T follicular helper cell (primary cell): Measurements from ENCODE around the gene MYLK.

Source experiments
- DNase-seq: peaks from one replicate; pipeline ENCODE4 v3.0.0-alpha.2; 2020; ENCODE audit warnings: low read depth

MYLK gene

DNA sequence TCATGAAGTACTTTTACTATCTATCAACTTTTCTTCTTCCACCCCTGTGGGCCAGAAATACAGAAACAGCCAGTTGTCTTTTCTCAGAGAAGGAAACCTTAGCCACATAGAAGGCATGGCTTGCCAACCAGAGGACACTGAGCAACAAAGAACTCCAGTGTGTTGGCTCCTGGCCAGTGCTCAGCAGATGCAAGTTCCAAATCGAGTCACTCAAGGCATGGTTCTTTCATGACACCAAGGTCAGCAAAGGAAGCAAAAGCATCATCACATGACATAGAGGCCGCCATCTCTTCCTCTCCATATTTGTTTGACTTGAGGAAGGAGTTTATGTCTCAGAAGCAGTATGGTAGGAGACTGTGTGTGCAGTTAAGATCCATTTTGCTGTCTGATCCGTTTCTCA is 92.2 kb downstream of the MYLK start:
- no peak for DNase-seq

DNA sequence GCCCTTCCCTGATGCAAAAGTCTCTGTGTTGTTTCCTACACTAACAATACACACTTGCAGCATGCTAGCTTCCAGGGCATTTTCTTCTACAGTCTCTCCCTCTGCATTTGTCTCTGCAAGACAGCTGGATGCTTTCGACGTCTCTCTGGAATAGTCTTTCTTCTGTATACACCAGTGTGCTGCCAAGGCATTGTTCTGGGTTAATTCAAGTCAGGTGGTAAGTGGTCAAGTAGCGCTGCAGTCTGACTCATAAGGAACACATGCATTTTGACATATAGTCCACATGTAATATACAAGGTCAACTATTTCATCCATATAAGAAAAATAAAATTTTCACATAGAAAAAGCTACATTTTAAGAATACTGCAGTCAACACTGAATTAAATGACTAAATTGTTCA is 92.7 kb downstream of the MYLK start:
- DNase-seq = no peak

DNA sequence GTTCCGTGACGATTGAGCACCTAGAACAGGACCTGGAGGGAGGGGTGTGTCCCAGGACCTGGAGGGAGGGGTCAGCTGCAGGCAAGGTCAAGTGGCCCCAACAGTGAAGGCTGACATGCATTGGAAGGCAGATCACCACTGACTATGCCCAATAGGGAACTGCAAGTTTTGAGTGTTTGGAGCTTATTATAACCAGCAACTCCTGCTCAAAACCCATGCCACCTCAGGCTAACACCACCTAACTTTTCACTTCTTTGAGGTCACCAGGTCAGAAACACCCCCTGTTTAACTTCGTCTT is 93.1 kb downstream of the MYLK start:
- no peak for DNase-seq

- DNase-seq = no peak
Measured at GRCh38 chr3:123790254-123791072, 93.7 kb downstream of the MYLK start.

GRCh38 chr3:123789760-123790159 is 94.4 kb downstream of the MYLK start:
- no peak for DNase-seq

DNA sequence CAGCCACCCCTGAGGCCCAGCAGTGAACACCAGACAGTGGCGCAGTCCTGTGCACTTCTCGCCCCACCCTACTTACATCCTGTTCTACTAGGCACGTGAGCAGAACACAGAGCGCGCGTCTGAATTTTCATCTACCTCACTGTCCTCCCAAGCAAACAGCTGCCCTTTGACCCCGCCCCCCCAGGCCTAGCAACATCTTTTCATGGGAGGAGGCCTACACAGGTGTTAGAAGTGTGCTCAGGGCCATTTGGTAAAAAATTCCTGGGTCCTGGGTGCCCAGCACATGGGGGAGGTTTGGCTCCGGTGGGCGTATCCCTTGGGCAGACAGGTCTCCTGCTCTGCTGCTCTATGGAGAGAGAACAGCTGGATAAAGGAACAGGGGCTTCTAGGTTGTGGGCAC is 95.0 kb downstream of the MYLK start:
- no peak for DNase-seq

GRCh38 chr3:123788710-123789109 is 95.4 kb downstream of the MYLK start:
- DNase-seq = no peak

DNA sequence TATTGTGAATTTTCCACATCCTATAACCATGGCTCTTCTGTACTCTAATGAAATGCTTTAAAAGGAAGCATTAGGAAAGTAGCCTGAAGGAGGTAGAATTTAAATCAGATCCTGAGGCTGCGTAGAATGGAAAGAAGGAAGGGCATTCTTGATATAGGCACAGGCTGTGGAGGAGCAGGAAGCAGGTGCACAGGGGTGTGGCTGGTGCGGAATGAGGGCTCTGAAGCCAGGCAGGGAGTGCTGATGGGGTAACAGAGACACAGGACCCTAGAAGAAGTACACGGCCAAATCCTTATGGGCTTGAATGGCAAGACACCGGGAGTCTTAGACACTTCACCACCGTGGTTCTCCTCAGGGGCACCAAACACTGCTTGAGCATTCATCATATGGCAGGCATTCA is 97.0 kb downstream of the MYLK start:
- DNase-seq = no peak

- no peak for DNase-seq
Measured at GRCh38 chr3:123785602-123786001, 98.5 kb downstream of the MYLK start.

GRCh38 chr3:123783811-123784210 is 100.3 kb downstream of the MYLK start:
- DNase-seq = no peak

DNA sequence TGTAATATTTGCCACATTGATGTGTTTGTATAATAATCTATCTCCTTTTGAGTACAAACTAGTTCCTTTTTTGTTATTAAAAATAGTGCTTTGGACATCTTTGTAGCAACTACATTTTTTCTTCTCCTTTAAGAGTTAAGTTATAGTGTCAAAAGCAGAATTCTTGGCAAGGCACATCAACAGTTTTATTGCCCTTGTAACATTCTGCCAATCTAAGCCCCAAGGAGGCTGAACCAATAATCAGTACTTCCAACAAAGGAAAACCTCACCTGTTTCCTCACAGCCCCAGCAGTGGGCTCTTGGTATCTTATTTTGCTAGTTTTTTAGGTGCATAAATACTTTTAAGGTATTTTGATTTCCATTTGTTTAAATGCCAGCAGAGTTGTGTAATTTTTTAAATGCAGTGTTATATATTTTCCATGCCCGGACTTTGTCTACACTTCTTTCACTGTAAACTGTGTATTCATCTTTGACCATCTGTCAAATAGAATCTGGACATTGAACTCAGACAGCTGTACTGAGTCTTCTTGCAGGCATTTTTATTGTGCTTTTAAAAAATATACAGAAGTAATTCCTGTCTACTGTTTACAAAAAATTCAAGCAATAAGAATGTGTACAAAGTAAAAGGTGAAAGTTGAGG is 101.0 kb downstream of the MYLK start:
- no peak for DNase-seq

DNA sequence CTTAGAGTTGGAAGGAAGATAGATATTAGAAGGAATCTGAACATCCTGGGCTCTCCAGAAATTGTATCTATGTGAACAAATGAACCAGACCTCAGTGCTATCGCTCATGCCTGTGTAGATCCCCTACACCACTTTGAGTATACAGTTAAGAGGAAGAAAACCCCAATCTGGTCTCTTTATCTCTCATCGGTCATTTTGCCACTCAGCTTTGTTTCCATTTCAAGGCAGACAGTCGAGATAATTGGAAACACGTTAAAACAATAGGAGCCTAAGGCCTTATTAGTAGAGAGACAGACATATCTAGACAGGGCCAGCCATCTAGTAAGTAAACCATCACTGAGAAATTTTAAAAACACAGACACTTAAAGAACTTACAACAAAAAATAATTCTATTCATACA is 101.6 kb downstream of the MYLK start:
- DNase-seq = no peak

GRCh38 chr3:123781571-123782275 is 102.4 kb downstream of the MYLK start:
- no peak for DNase-seq

GRCh38 chr3:123781138-123781537 is 103.0 kb downstream of the MYLK start:
- DNase-seq = no peak

DNA sequence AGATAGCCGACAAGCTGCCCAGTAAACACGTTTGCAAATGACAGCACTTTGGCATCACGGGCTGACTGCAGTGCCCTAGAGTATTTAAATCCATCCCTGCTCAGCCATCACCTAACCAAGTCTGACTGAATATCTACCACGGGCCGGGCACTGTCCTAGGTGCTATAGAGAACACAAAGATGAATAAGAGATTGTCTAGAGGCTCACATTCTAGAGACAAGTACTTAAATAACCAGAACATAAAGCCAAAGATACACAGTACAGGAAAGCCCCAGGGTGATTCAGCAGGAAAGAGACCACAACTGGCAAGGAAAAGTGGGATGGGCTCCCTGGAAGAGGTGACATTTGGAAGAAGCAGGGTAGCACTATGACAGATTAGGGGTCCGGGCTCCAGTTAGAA is 103.5 kb downstream of the MYLK start:
- no peak for DNase-seq

- DNase-seq = no peak
Measured at GRCh38 chr3:123779655-123780231, 104.4 kb downstream of the MYLK start.

- no peak for DNase-seq
Measured at GRCh38 chr3:123778991-123779622, 105.0 kb downstream of the MYLK start.

DNA sequence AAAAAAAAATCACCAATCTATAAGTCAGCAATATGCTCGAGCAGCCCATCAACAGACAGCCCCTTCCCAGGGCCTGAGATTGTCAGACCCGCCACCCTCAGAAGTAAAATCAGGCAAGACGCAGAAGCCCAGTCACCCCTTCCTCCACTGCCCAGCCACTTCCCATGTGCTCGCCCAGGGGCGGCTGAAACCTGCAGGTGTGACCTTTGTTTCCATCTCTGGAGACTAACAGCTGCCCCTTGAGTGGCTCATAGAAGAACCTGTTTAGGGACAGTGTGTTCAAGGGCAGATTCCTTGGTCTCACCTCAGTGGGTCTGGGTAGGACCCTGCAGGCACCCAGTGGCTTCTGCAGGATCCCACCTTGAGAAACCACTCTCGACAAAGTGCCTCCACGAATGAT is 105.6 kb downstream of the MYLK start:
- no peak for DNase-seq

DNA sequence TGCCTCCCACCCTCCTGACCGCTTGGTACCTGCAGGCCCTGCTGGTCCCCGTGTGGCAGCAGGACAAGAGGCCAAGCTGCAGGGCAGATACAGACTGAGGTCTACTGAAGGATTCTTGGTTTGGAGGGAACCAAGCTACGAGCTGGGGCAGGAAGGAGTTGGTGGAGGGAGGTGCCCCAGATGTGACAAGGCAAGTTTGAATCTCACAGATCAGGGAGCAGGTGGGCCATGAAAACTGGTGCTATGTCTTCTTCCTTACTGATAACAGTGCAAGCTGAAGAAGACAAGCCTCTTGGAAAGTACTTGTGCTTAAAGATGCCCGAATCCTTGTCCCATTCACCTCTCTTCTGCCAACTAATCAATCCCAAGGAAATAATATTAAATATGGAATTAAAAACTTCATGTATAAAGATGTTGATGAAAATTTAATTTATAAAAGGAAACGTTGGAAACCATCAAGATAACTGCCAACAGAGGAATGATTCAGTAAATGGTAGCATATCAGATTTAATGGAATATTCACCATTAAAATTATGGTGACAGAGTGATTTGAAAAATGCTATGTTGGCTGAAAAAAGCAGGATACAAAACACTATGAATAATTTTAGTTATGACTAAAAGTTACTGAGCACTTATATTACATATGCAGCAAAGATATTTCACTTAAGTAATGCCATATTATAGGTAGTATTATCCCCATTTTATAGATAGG is 107.9 kb downstream of the MYLK start:
- no peak for DNase-seq

DNA sequence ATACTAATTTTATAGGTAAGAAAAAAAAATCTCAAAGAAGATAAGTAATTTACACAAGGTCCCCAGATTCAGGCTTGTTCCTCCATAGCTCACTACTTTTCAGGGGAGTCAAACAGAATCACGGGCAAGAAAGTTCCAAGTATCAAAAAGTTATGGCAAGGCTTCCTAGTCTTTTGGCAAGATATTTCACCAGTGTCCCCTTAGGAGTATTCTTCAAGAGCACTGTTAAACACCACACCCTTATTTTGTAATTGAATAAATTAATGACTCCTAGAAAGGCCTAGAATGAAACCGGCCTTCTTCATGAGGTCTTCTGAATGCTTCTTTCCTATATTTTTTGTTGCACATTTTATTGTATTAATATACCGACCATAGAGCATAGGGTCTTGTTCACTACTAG is 109.7 kb downstream of the MYLK start:
- no peak for DNase-seq

- DNase-seq = no peak
Measured at GRCh38 chr3:123773681-123774431, 110.3 kb downstream of the MYLK start.
